CD4-positive, alpha-beta T cell treated with Interferon gamma for 1 hour (primary cell): ENCODE measurements around the gene EYA2.

Source experiments
- DNase-seq: peaks from one replicate; pipeline ENCODE4 v3.0.0-alpha.2; 2020

Gene EYA2

GRCh38 chr20:47013606-47014005 is 119.0 kb downstream of the EYA2 start:
- DNase-seq = no peak

- DNase-seq = no peak
Measured at GRCh38 chr20:47016068-47016664, 121.5 kb downstream of the EYA2 start.

GRCh38 chr20:47018381-47018780 is 123.7 kb downstream of the EYA2 start:
- DNase-seq = no peak

DNA sequence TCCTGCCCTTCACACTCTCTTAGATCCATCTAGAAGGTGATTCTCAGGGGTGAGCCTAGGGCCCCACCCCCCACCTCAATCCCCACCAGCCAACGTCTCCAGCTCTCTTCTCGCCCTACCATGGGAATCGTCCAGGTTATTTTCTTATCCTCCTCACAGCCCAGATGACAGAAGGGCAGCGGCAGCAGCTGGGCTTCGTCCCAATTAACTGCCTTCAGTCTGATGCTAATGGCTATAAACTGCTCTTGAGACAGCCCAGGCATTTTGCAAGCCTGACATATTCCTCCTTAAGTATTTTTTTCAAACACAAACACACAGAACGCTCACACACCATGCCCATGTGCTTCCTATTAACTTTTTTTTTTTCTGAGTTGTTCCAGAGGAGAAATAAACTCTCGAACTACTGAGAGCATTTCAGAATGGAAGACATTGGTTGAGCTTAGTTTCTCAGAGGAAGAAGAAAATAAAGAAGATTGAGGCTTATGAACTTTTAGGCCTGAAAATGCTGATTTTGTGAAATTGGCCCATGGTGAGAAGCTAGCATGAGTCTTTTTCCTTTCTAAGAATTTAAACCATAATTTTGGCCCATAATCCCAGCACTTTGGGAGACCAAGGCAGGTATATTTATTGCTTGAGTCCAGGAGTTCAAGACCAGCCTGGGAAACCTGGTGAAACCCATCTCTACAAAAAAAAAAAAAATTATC is 124.6 kb downstream of the EYA2 start:
- DNase-seq = no peak

GRCh38 chr20:47020231-47020630 is 125.6 kb downstream of the EYA2 start:
- no peak for DNase-seq

- DNase-seq = no peak
Measured at GRCh38 chr20:47021850-47022249, 127.2 kb downstream of the EYA2 start.

- DNase-seq = no peak
Measured at GRCh38 chr20:47024461-47024937, 129.9 kb downstream of the EYA2 start.

GRCh38 chr20:47027042-47027441 is 132.4 kb downstream of the EYA2 start:
- no peak for DNase-seq

GRCh38 chr20:47027456-47027855 is 132.8 kb downstream of the EYA2 start:
- no peak for DNase-seq

GRCh38 chr20:47028487-47028886 is 133.8 kb downstream of the EYA2 start:
- DNase-seq = no peak

- DNase-seq = no peak
Measured at GRCh38 chr20:47029845-47030244, 135.2 kb downstream of the EYA2 start.

DNA sequence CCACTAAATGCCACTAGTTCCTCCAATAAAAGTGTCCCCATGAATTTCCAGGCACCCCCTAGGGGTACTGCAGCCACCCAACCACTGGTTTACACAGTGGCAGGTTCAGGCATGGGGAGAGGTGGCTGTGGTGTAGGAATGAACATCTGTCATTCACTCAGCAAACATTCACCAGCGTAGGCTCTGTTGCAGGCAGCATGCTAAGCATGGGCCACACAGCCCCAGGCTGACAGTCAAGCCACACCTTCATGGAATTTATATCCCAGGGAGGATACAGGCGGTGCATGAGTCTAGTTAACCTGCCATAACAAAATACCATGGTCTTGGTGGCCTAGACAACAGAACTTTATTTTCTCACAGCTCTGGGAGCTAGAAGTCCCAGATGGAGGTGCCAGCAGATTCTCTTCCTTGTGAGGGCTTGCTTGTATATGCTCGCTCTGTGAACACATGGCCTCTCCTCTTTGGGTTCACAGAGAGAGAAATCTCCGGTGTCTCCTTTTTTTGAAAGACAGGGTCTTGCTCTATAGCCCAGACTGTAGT is 135.7 kb downstream of the EYA2 start:
- DNase-seq = no peak

DNA sequence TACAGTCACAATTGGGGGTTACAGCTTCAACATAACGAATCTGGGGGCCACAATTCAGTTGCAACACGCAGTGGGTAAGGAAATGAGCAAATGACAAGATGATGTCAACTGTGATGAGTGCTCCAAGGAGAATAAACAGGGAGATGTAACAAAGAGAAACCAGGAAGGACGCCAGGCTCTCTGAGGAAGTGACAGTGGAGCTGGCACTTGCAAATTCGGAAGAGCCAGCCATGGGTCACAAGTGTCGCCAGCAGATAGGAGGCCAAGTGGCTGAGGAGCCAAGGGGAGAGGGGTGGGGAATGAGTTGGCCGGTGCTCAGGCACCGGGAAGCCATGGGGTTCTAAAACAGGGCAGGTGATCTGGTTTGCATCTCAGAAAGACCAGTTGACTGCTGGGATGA is 136.4 kb downstream of the EYA2 start:
- no peak for DNase-seq

DNA sequence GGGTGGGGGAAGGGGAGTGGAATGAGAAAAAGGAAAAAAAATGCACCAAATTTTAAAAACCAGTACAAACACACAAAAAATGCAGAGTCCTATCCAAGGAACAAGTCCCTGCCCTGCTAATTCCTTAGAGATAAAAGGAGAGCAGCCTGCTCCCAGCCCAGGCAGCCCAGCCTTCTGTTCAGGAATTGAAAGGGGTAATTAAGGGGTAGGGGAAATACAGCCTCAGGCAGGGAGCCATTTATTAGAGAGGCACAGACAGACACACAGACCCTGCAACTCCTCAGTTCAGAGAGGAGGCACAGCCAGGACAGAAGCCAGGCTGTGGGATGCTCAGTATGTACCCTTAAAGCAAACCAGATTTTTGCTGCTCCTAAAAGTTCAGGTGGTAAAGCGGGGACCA is 137.2 kb downstream of the EYA2 start:
- DNase-seq = no peak

DNA sequence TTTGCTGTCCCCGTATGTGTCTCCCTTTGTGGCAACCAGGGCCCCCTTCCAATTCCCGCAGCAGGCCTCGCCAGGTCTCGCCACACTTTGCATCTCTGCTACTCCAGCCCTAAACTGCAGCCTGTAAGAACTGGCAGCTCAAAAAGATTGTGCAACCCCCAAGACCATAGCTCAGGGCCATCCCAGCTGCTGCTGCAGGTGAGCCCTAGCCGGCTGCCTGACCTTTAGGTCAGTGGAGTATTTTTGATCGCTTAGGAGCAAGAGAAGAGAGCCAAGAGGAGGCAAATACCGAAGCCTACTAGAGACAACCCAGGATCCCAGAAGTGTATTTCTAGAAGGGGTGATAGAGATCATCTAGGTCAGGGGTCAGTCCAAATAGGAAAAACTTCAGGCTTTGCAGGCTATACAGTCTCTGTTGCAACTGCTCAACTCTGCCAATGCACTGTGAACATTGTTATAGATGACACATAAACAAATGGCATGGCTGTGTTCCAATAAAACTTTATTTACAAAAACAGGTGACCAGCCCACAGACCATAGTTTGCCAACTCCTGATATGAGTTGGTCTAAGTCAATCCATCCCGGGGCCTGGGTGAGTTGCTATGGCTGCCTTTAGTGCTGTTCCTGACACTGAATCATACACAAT is 138.4 kb downstream of the EYA2 start:
- DNase-seq = no peak

- DNase-seq = no peak
Measured at GRCh38 chr20:47033665-47034064, 139.0 kb downstream of the EYA2 start.

DNA sequence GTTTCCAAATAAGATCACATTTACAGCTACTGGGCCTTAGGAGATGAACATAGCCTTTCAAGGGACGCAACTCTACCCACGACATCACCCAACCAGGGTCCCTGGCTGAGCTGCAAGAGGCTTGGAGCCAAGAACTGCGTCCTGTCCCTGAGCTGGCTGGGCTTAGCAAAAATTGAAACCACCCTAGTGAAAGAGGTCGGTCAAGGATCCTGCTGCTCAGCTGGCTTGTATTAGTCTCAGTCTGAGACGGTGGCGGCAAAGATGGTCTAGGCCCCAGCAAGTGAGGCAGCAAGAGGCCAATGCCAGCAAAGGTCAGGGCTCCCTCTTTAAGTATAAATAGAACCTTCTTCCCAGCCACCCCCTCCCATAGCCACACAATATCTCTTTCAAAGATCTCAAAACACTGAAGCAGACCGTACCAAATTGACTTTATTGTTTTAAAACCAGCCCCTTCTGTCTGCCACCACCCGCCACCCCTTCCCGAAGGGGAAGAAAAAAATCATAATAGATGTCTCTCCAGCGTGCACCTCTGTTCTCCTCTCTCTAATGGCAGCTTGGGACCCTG is 140.5 kb downstream of the EYA2 start:
- DNase-seq = no peak

DNA sequence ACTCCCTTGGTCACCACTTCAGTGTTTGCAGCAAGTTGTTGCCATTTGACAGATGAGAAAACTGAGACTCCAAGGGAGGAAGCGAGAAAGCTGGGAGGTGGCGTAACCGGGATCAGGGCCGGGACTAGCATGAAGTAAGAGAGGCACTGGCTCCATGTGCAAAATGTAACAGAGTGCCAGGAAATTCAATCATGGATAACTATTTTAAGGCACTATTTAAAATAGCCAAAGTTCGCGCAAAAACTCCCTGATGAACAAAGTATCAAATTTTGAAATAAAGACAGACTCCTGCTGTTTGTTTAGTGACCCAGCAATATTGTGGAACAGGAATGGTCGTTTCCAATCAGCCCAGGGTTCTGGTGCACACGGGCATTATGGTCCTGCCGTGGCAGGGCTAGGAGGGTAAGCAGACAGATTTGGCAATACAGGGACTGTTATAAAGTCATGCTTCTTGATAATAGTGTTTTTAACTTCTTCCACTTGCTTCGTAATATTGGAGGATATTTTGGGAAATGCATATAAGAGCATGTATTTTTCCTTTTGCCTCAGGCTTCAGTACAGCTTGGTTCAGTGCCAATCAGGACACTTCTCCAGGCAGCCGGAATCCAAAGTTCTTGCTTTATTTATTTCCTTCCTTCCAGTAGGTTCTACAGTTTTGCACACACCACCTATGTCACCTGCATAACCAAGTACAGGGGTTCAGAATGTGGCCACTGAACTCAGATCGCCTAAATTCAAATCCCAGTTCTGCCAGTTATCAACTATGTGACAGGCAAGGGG is 141.6 kb downstream of the EYA2 start:
- no peak for DNase-seq

GRCh38 chr20:47038566-47039560 is 144.2 kb downstream of the EYA2 start:
- no peak for DNase-seq

DNA sequence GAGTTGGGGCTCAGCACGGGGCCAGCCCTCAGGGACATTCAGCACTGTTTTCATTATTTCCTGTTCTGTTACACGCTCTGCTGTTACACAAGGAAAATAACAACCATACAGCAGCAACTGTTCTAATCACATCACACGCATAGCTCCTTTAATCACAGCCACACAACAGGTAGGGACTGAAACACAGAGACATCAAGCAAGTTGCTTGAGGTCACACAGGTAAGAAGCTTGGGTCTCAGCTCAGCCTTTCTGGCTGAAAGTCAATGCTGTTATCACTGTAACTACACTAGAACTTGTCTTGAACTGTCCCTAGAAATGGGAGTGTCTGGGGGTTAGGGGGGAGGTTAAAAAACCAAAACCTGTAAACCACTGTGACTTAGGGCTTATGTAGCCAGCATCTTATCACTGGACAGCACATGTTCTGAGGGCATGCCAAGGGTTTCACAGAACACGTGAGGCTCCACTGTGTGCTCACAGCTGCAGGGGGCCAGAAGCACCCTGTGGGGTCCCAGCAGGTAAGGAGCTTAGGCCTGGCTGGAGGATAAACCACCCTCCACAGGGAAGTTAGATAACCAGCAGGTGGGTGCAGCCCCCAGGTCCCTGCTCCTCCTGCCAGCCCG is 146.0 kb downstream of the EYA2 start:
- no peak for DNase-seq

DNA sequence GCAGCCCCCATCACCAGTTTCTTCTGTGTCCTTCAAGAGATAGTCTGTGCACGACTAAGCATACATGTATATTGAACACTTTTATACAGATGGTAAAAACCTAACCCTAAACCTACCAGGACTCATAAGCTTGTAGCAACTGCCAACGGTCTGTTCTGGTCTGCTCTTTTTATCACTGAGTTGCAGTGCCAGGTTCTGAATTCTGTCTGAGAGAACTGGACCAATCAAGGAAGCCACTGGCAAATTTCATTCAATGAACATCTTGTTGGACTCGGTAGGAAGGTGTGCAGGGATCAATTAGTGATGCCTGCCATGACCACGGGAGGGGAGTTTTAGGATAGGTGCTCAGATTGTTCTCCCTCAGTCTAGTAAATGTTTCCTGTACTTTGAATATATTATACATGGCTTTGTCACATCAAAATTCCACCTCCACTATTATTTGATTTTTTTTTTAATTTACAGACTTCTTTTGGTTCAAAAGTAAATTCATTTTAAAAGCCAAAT is 146.8 kb downstream of the EYA2 start:
- DNase-seq = no peak
